ENCODE measurements around the gene BCORL1. TPM values are rescaled to one million over a fixed set of nuclear protein-coding genes. Genes with fewer than 3 reads are reported as not detected.

Gene BCORL1
- total and polyA plus RNA-seq, 2 of the 4 experiments (the other 2 are of a cell fraction): 0.54 to 1.6 TPM

- H4K91ac ChIP-seq (ENCODE audit: insufficient read depth, low read depth, low read length): no peak overlapping the region
- H3K36me3 ChIP-seq (ENCODE audit: control insufficient read depth, insufficient read depth, low read length): no peaks in the 10 kb centered on the region
- H2BK120ac ChIP-seq (ENCODE audit: low read depth, low read length): no peak overlapping the region
- no peak overlapping the region for H2BK5ac ChIP-seq (ENCODE audit: low read depth, low read length, poor library complexity, severe bottlenecking)
- BruUV-seq (replicated peaks): no TSS peak
- intact Hi-C loops (cut with micrococcal nuclease): no loop called here
- H3K18ac ChIP-seq (ENCODE audit: low read depth, low read length): no peak overlapping the region
- peaks cover 15% of the 10 kb centered on the region for H3K27me3 ChIP-seq (ENCODE audit: control insufficient read depth, insufficient read depth, low read length)
- dilution Hi-C loops (cut with HindIII; ENCODE audit: low sequenced_read_pairs, unreplicated experiment): no loop called here
- no peak overlapping the region for H2BK20ac ChIP-seq (ENCODE audit: low read depth, low read length)
- no peak overlapping the region for H2AK5ac ChIP-seq (ENCODE audit: low read depth, low read length)
- peak overlapping the region; percentile 71 for H3K4me3 ChIP-seq (ENCODE audit: insufficient read depth, low read depth, low read length)
- no peak overlapping the region for H4K5ac ChIP-seq (ENCODE audit: low read depth, low read length)
- no peaks in the 10 kb centered on the region for H3K4me1 ChIP-seq (ENCODE audit: control insufficient read depth, insufficient read depth, low read length)
- H3K27ac ChIP-seq (ENCODE audit: insufficient read depth, low read length): no peak overlapping the region; the same call in 1 of the 2 replicates
- no peak overlapping the region for H2BK15ac ChIP-seq (ENCODE audit: low read depth, low read length)
- H3K14ac ChIP-seq (replicated peaks; ENCODE audit: low read depth, low read length): no peak overlapping the region
- TF ChIP-seq MAZ (IDR thresholded peaks at IDR 0.05; ENCODE audit: borderline replicate concordance, low read depth, low read length) (no peak), MAFK (IDR thresholded peaks at IDR 0.05; ENCODE audit: low read depth, low read length) (no peak), RCOR1 (IDR thresholded peaks at IDR 0.05; ENCODE audit: insufficient replicate concordance, low read length) (no peak), NFE2L2 (IDR thresholded peaks at IDR 0.05; ENCODE audit: low read depth, low read length) (no peak), FOS (IDR thresholded peaks at IDR 0.05; ENCODE audit: low read depth, low read length) (no peak), SMC3 (IDR thresholded peaks at IDR 0.05; ENCODE audit: low read depth, low read length) (no peak)
- peak; percentile 5; the same call in 1 of the 2 replicates for ATAC-seq (ENCODE audit: low read depth)
- H3K23ac ChIP-seq (ENCODE audit: low read depth, low read length): no peak overlapping the region
- peak overlapping the region; percentile 95 for H3K4me2 ChIP-seq (ENCODE audit: low read depth, low read length)
- peaks cover 0 to 8% of the 10 kb centered on the region in 2 experiments; a peak in 3 of 4 replicates for H3K79me1 ChIP-seq (ENCODE audit: low read depth in 1 of 2, low read length in 2 of 2)
- no peaks in the 10 kb centered on the region for H3K9me1 ChIP-seq (ENCODE audit: insufficient read depth, low read length)
- 0 out of 2 replicates have a peak overlapping the region, but pooled peaks have one; percentile 6 for H3K56ac ChIP-seq (ENCODE audit: extremely low read depth, insufficient read depth, low read length)
- H3K9ac ChIP-seq (ENCODE audit: low read depth, low read length): peak overlapping the region; percentile 66
- H3K9me3 ChIP-seq (ENCODE audit: control insufficient read depth, insufficient read depth, low read length): no peaks in the 10 kb centered on the region
- H2AK9ac ChIP-seq (replicated peaks; ENCODE audit: low read depth, low read length, poor library complexity): peak overlapping the region; percentile 76
- CTCF ChIA-PET: no interaction called here
- DNase-seq: no peak
- H4K20me1 ChIP-seq (ENCODE audit: insufficient read depth, low read length): no peaks in the 10 kb centered on the region
- POLR2A ChIA-PET (ENCODE audit: unreplicated experiment): no interaction called here
- in situ Hi-C loops (cut with MboI; ENCODE audit: low sequenced_read_pairs): no loop called here
- 0% methylated on average over 4 of the region's 79 CpGs; no CpG with 5 or more reads in 1 of the 2 experiments for WGBS, 2 experiments (ENCODE audit: extremely low coverage in 2 of 2, insufficient read length in 1 of 2)
- peak overlapping the region; percentile 82 for H2AFZ ChIP-seq (replicated peaks; ENCODE audit: low read length, poor library complexity)
- H3K4ac ChIP-seq (ENCODE audit: low read depth, low read length): no peak overlapping the region
- H4K8ac ChIP-seq (ENCODE audit: low read depth in 2 of 2, low read length in 2 of 2): no peak overlapping the region
Observed at GRCh38 chrX:129980540-129981199, 1.8 kb upstream of the BCORL1 start.

Measured in IMR-90 (cell line).